Gastroesophageal sphincter (tissue), 3 donors: ENCODE results near the gene DEDD2.

ENCODE experiments used
- EP300 ChIP-seq: sonication (generic); formaldehyde crosslinking; IDR thresholded peaks from one replicate; pipeline ENCODE4 v1.6.1; 2017; ENCODE audit warnings: antibody characterized with exemption, mild to moderate bottlenecking
- POLR2A ChIP-seq, 2 donors: fragments of 450-650 bp; IDR thresholded peaks; one replicate each; pipeline ENCODE4 v1.6.1; 2017; ENCODE audit warnings: antibody characterized with exemption in 2 of 2, mild to moderate bottlenecking in 2 of 2, moderate library complexity in 1 of 2
- POLR2AphosphoS5 ChIP-seq: sonication (generic); formaldehyde crosslinking; IDR thresholded peaks from one replicate; pipeline ENCODE4 v1.6.1; 2017; ENCODE audit warnings: antibody characterized with exemption
- TF ChIP-seq, protein P1 (sequence below), 4 experiments: fragments of 200-600 bp in 2 of 4; fragments of 450-650 bp in 2 of 4; sonication (generic) in 1 of 4; IDR thresholded peaks; one replicate each; pipeline ENCODE4 v1.5.1; 2017 to 2019; ENCODE audit warnings: antibody characterized with exemption in 4 of 4, mild to moderate bottlenecking in 2 of 4, moderate library complexity in 2 of 4

- TF ChIP-seq, protein P1, sequence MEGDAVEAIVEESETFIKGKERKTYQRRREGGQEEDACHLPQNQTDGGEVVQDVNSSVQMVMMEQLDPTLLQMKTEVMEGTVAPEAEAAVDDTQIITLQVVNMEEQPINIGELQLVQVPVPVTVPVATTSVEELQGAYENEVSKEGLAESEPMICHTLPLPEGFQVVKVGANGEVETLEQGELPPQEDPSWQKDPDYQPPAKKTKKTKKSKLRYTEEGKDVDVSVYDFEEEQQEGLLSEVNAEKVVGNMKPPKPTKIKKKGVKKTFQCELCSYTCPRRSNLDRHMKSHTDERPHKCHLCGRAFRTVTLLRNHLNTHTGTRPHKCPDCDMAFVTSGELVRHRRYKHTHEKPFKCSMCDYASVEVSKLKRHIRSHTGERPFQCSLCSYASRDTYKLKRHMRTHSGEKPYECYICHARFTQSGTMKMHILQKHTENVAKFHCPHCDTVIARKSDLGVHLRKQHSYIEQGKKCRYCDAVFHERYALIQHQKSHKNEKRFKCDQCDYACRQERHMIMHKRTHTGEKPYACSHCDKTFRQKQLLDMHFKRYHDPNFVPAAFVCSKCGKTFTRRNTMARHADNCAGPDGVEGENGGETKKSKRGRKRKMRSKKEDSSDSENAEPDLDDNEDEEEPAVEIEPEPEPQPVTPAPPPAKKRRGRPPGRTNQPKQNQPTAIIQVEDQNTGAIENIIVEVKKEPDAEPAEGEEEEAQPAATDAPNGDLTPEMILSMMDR (IDR thresholded peaks at IDR 0.05): no peak
- no peak for TF ChIP-seq POLR2AphosphoS5
- TF ChIP-seq POLR2A (IDR thresholded peaks at IDR 0.05): no peak
- TF ChIP-seq EP300: no peak
Observed at GRCh38 chr19:42191330-42191729, 26.1 kb downstream of the DEDD2 start.
